ENCODE measurements around the gene PALLD.
"Not testable (repeated sequence)": the region's sequence is repeated elsewhere in the genome, so short reads cannot be mapped to it uniquely, and the experiment has no call there.

Gene PALLD

DNA sequence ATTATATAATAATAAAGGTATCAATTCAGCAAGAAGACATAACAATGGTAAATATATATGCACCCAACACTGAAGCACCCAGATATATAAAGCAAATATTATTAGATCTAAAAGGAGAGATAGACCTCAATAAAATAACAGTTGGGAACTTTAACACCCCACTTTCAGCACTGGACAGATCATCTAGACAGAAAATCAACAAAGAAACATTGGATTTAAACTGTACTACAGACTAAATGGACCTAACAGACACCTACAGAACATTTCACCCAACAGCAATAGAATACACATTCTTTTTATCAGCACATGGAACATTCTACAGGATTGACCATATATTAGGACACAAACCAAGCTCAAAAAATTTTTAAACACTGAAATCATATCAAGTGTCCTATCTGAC is 436.6 kb downstream of the PALLD start:
- peaks cover 57% of the 10 kb centered on the region for H3K9me3 Mint-ChIP-seq
- peaks cover 14% of the 10 kb centered on the region for H3K36me3 Mint-ChIP-seq (ENCODE audit: low read depth)
- H3K27me3 Mint-ChIP-seq (ENCODE audit: low read depth), result no peaks in the 10 kb centered on the region
- peaks cover 5% of the 10 kb centered on the region for H3K4me1 Mint-ChIP-seq (ENCODE audit: low read depth)
- no peak overlapping the region for H3K4me3 Mint-ChIP-seq
- H3K27ac Mint-ChIP-seq, result no peak overlapping the region

DNA sequence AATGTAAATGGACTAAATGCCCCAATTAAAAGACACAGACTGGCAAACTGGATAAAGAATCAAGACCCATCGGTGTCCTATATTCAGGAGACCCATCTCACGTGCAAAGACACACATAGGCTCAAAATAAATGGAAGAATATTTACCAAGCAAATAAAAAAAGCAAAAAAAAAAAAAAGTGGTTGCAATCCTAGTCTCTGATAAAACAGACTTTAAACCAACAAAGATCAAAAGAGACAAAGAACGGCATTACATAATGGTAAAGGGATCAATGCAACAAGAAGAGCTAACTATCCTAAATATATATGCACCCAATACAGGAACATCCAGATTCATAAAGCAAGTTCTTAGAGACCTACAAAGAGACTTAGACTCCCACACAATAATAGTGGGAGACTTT is 440.6 kb downstream of the PALLD start:
- not testable (repeated sequence) for H3K27ac Mint-ChIP-seq; H3K27me3 Mint-ChIP-seq (ENCODE audit: low read depth); H3K4me1 Mint-ChIP-seq (ENCODE audit: low read depth); H3K36me3 Mint-ChIP-seq (ENCODE audit: low read depth); H3K4me3 Mint-ChIP-seq
- H3K9me3 Mint-ChIP-seq, result peaks cover 43% of the 10 kb centered on the region

DNA sequence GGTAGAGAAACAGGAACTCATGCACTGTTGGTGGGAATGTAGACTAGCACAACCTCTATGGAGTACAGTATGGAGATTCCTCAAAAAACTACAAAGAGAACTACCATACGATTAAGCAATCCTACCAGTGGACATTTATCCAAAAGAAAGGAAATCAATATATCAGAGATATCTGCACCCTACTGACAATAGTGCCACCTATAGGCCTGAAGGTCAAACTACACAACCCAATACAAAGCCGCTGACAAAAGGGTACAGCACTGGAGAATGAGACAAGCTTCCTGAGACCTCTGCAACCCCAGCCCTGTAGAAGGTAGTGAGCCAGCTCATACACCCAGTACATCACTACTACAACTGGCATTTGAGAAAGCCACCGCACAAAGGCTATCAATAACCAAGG is 446.1 kb downstream of the PALLD start:
- peaks cover 5% of the 10 kb centered on the region for H3K27me3 Mint-ChIP-seq (ENCODE audit: low read depth)
- no peaks in the 10 kb centered on the region for H3K4me1 Mint-ChIP-seq (ENCODE audit: low read depth)
- no peaks in the 10 kb centered on the region for H3K36me3 Mint-ChIP-seq (ENCODE audit: low read depth)
- no peak overlapping the region for H3K27ac Mint-ChIP-seq
- H3K9me3 Mint-ChIP-seq, result peaks cover 12% of the 10 kb centered on the region
- no peak overlapping the region for H3K4me3 Mint-ChIP-seq

DNA sequence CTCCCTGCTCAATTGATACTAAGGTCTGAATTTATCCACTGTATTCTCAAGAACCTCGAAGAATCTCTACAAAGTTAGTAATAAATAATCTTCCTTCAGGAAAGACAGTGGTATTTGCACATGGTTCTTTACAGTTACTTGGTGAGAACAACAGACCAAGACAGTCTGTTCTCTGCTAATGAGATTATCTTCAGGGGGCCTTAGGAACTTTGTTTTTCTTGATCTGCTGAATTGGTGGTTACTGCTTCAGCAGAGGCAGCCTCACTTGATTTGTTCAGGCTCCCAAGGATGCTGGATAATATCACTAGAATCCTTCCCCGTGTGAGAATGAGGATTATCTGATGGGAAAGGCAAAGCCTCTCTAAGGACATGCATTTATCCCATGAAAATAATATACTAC is 448.4 kb downstream of the PALLD start:
- H3K4me1 Mint-ChIP-seq (ENCODE audit: low read depth), result no peaks in the 10 kb centered on the region
- no peak overlapping the region for H3K4me3 Mint-ChIP-seq
- H3K27ac Mint-ChIP-seq, result no peak overlapping the region
- no peaks in the 10 kb centered on the region for H3K36me3 Mint-ChIP-seq (ENCODE audit: low read depth)
- no peaks in the 10 kb centered on the region for H3K9me3 Mint-ChIP-seq
- peaks cover 10% of the 10 kb centered on the region for H3K27me3 Mint-ChIP-seq (ENCODE audit: low read depth)

DNA sequence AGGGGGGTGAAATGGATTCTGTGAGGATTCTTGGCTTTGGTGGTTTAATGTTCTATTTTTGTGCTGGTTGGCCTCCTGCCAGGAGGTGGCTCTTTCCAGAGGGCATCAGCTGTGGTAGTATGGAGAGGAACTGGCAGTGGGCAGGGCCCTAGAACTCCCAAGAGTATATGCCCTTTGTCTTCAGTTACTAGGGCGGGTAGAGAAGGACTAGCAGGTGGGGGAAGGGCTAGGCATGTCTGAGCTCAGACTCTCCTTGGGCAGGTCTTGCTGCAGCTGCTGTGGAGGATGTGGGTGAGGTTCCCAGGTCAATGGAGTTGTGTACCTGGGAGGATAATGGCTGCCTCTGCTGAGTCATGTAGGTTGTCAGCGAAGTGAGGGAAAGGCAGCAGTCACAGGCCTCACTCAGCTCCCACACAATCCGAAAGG is 456.0 kb downstream of the PALLD start:
- not testable (repeated sequence) for H3K4me3 Mint-ChIP-seq; H3K36me3 Mint-ChIP-seq (ENCODE audit: low read depth); H3K9me3 Mint-ChIP-seq; H3K27me3 Mint-ChIP-seq (ENCODE audit: low read depth); H3K4me1 Mint-ChIP-seq (ENCODE audit: low read depth); H3K27ac Mint-ChIP-seq

DNA sequence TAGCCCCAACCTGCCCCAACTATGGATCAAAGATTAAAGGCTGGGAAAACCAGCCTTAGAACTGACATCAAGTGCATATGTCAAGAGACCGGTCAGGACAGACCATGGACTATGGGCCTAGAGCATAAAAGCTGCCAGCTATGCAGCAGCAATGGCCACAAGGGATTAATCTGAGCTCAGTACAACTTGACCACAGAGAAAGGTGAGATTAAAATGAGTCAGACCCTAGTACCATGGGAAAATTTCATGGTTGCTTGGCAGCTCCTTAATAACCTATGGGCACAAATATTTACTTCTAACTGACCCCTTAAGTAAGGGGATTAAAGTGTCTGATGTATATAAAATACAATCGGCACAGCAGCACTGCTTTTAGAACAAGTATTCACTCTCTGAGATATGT is 458.8 kb downstream of the PALLD start:
- H3K36me3 Mint-ChIP-seq (ENCODE audit: low read depth), result no peaks in the 10 kb centered on the region
- H3K4me1 Mint-ChIP-seq (ENCODE audit: low read depth), result no peaks in the 10 kb centered on the region
- H3K4me3 Mint-ChIP-seq, result no peak overlapping the region
- no peaks in the 10 kb centered on the region for H3K27me3 Mint-ChIP-seq (ENCODE audit: low read depth)
- no peak overlapping the region for H3K27ac Mint-ChIP-seq
- H3K9me3 Mint-ChIP-seq, result peaks cover under 1% of the 10 kb centered on the region

DNA sequence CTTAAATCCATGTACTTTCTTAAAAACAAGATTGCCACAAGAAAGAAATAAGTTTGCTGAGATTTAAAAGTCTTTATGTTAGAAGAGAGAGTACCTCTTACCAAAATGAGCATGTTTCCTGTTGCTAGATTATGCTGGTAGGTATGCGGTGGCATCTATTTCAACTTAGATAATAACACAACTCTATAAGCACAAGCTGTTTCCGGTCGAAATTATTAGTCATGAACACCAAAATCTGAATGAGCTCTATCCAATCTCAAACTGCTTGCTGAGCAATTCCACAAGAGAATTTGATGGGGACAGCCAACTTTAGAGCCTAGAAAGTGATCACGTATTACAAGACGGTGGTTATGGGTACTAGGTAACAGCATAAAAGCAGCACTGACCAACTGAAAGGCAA is 463.9 kb downstream of the PALLD start:
- Mint-ChIP-seq H3K4me3 (no peak overlapping the region), H3K4me1 (ENCODE audit: low read depth) (no peaks in the 10 kb centered on the region), H3K27me3 (ENCODE audit: low read depth) (no peaks in the 10 kb centered on the region), H3K9me3 (no peaks in the 10 kb centered on the region), H3K27ac (no peak overlapping the region), H3K36me3 (ENCODE audit: low read depth) (no peaks in the 10 kb centered on the region)

DNA sequence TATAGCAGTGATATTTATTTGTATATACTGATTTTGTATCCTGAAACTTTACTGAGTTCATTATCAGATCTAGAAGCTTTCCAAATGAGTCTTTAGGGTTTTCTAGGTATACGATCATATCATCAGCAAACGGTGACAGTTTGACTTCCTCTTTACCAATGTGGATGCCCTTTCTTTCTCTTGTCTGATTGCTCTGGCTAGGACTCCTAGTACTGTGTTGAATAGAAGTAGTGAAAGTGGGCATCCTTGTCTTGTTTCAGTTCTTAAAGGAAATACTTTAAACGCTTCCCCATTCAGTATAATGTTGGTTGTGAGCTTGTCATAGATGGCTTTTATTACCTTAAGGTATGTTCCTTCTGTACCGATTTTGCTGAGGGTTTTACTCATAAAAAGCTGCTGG is 475.7 kb downstream of the PALLD start:
- Mint-ChIP-seq H3K4me3 (no peak overlapping the region), H3K27ac (no peak overlapping the region), H3K4me1 (ENCODE audit: low read depth) (no peaks in the 10 kb centered on the region), H3K36me3 (ENCODE audit: low read depth) (peaks cover 10% of the 10 kb centered on the region), H3K9me3 (peaks cover 30% of the 10 kb centered on the region), H3K27me3 (ENCODE audit: low read depth) (no peaks in the 10 kb centered on the region)
